Peyer's patch (tissue), 4 donors: ENCODE results near the gene ZNF722. TPM values are rescaled to one million over a fixed set of nuclear protein-coding genes. Genes with fewer than 3 reads are reported as not detected.

ENCODE experiments used
- DNase-seq, 3 donors: peaks; one replicate each; pipeline ENCODE4 v3.0.0-alpha.2; 2017 to 2019
- H3K27ac ChIP-seq, 4 donors: fragments of 200-600 bp; sonication (generic); one replicate each; pipeline ENCODE4 v1.5.1; 2016 to 2019
- H3K27me3 ChIP-seq, 2 donors: fragments of 200-600 bp; sonication (generic); one replicate each; pipeline ENCODE4 v1.5.1; 2019
- H3K36me3 ChIP-seq, 3 donors: fragments of 200-600 bp; sonication (generic); one replicate each; pipeline ENCODE4 v1.5.1; 2016 to 2019
- H3K4me1 ChIP-seq, 4 donors: fragments of 200-600 bp; sonication (generic); one replicate each; pipeline ENCODE4 v1.5.1; 2016 to 2019
- H3K4me3 ChIP-seq, 4 donors: fragments of 200-600 bp; sonication (generic); 1 replicate in 3 of 4; 2 replicates in 1 of 4; pipeline ENCODE4 v1.5.1; 2016 to 2019; ENCODE audit warnings: mild to moderate bottlenecking in 1 of 4
- H3K9me3 ChIP-seq, 4 donors: fragments of 200-600 bp; sonication (generic); one replicate each; pipeline ENCODE4 v1.5.1; 2016 to 2019; ENCODE audit warnings: mild to moderate bottlenecking in 1 of 4
- POLR2A ChIP-seq, 2 donors: fragments of 450-650 bp; IDR thresholded peaks; one replicate each; pipeline ENCODE4 v1.5.1; 2017; ENCODE audit warnings: antibody characterized with exemption in 2 of 2, mild to moderate bottlenecking in 2 of 2, moderate library complexity in 2 of 2
- small RNA-seq, 2 donors: library from RNA; depleted of rRNA; stranded (forward); fragments of <200 nt; gene quantifications; one replicate each; pipeline ENCODE3, GENCODE V24; 2016
- total RNA-seq, 4 donors: library from RNA; depleted of rRNA; stranded (reverse); fragments of >200 nt; gene quantifications; one replicate each; pipeline ENCODE4 v1.1.0, GENCODE V29; 2016
- TF ChIP-seq, protein P1 (sequence below), 6 experiments: fragments of 450-650 bp in 4 of 6; fragments of 200-600 bp in 2 of 6; sonication (generic) in 1 of 6; IDR thresholded peaks; one replicate each; pipeline ENCODE4 v1.5.1; 2017 to 2019; ENCODE audit warnings: antibody characterized with exemption in 6 of 6, mild to moderate bottlenecking in 3 of 6, moderate library complexity in 1 of 6

Gene ZNF722
- total RNA-seq, 4 donors from 2014 or later: not detected

DNA sequence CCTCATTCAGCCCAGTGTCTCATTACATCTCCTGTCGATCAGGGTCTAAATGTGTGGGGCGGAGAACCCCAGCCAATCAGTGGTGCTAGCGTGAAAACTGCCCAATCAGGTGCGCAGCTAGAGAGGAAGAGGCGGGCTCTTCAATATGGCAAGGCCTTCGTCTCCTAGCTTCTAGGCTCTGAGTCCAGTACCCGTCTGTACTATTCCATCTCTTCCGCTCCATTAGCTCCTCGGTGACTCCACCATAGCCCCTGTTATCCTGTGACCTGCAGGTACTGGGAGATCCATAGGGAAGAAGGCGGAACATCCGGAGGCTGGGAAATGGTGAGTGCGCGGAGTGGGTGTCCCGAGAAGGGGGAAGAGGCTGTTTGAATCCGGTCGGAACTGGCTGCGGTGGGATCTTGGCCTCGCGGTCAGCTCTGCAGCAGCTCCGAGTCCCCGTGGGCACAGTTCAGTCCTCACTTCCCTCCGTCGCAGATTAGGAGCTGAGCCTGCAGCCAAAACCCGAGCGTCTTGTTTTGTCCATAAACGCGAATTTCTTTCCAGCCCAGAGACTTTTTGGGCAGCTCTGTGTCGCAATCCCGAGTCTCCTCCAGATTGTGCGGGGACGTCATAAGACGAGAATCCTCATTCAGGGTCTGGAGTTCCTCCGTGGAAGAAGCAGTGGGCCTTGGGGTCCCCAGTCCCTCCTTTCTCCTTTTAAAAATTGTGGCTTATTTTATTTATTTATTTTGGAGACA is 46.8 kb downstream of the ZNF722 start, which contains the start of gene ZNF727:
Gene ZNF727 (plus strand): TSS at position 134 of the 740 bp plus-strand sequence. CDS start 188 bp downstream, at position 322.
- Histone ChIP-seq H3K27ac (peak within 1 kb of the TSS in 2 of 4 donors; percentile 46 to 70), H3K27me3 (no peaks in the 10 kb centered on the region), H3K4me3 (peak within 1 kb of the TSS in 3 of 4 donors; percentile 27 to 43 (median 32)), H3K9me3 (peaks cover 0 to 9% (median 2%) of the 10 kb centered on the region in 4 donors), H3K4me1 (no peaks in the 10 kb centered on the region), H3K36me3 (no peaks in the 10 kb centered on the region)
- TF ChIP-seq POLR2A (IDR thresholded peaks at IDR 0.05): no peak
- TF ChIP-seq, protein P1, sequence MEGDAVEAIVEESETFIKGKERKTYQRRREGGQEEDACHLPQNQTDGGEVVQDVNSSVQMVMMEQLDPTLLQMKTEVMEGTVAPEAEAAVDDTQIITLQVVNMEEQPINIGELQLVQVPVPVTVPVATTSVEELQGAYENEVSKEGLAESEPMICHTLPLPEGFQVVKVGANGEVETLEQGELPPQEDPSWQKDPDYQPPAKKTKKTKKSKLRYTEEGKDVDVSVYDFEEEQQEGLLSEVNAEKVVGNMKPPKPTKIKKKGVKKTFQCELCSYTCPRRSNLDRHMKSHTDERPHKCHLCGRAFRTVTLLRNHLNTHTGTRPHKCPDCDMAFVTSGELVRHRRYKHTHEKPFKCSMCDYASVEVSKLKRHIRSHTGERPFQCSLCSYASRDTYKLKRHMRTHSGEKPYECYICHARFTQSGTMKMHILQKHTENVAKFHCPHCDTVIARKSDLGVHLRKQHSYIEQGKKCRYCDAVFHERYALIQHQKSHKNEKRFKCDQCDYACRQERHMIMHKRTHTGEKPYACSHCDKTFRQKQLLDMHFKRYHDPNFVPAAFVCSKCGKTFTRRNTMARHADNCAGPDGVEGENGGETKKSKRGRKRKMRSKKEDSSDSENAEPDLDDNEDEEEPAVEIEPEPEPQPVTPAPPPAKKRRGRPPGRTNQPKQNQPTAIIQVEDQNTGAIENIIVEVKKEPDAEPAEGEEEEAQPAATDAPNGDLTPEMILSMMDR (IDR thresholded peaks at IDR 0.05): no peak
- peak in 1 of 3 donors; percentile 30 for DNase-seq

DNA sequence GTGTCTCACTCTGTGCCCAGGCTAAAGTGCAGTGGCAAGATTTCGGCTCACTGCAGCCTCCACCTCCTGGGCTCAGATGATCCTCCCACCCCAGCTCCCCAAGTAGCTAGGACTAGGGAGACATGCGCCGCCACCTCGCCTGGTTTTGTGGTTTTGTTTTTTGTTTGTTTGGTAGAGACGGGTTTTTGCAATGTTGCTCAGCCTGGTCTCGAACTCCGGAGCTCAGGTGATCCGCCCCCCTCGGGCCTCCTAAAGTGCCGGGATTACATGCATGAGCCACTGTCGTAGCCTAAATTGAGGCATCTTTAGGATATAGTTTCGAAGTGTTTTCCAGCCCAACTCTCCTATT is 47.4 kb downstream of the ZNF722 start:
- no peak for DNase-seq
- Histone ChIP-seq H3K27me3 (no peaks in the 10 kb centered on the region), H3K4me3 (peak overlapping the region in 3 of 4 donors; percentile 27 to 43 (median 32)), H3K9me3 (peaks cover 0 to 8% (median 2%) of the 10 kb centered on the region in 4 donors), H3K27ac (peak overlapping the region in 1 of 4 donors; percentile 46), H3K36me3 (no peaks in the 10 kb centered on the region), H3K4me1 (no peaks in the 10 kb centered on the region)
- TF ChIP-seq, protein P1 (IDR thresholded peaks at IDR 0.05): no peak
- no peak for TF ChIP-seq POLR2A (IDR thresholded peaks at IDR 0.05)

Small RNA genes lying within 50 kb of the gene (small RNA-seq; reads per million reads assigned to genes)
- gene AC092634.1: 0 reads per million in 2 donors
- gene AC092634.7: 0 reads per million in 2 donors
- gene VN1R36P: 0 reads per million in 2 donors

Other genes starting within 250 kb of the ZNF722 start
- 10 to 100 TPM in 1 of 4 donors, under 1 TPM in 1, not detected in 2; 0.54 to 14.9 TPM for gene ZNF727, start 46.6 kb downstream of the ZNF722 start, total RNA-seq
- not detected for gene ZNF735, start 208.4 kb downstream of the ZNF722 start, total RNA-seq
- not detected for gene ZNF679, start 229.6 kb downstream of the ZNF722 start, total RNA-seq